22Rv1 (cell line): ENCODE data around the gene USP35.
"Not testable (repeated sequence)": the region's sequence is repeated elsewhere in the genome, so short reads cannot be mapped to it uniquely, and the experiment has no call there.

ENCODE experiments used
- H3K27ac ChIP-seq: fragments of 450-650 bp; 2 replicates; pipeline ENCODE4 v1.5.1; 2017
- ZFX ChIP-seq: fragments of 450-650 bp; IDR thresholded peaks from 2 replicates; pipeline ENCODE4 v1.6.1; 2017; ENCODE audit warnings: antibody characterized with exemption, borderline replicate concordance
- TF ChIP-seq, protein P1 (sequence below): fragments of 450-650 bp; IDR thresholded peaks from 2 replicates; pipeline ENCODE4 v1.5.1; 2017; ENCODE audit warnings: mild to moderate bottlenecking

Gene USP35

DNA sequence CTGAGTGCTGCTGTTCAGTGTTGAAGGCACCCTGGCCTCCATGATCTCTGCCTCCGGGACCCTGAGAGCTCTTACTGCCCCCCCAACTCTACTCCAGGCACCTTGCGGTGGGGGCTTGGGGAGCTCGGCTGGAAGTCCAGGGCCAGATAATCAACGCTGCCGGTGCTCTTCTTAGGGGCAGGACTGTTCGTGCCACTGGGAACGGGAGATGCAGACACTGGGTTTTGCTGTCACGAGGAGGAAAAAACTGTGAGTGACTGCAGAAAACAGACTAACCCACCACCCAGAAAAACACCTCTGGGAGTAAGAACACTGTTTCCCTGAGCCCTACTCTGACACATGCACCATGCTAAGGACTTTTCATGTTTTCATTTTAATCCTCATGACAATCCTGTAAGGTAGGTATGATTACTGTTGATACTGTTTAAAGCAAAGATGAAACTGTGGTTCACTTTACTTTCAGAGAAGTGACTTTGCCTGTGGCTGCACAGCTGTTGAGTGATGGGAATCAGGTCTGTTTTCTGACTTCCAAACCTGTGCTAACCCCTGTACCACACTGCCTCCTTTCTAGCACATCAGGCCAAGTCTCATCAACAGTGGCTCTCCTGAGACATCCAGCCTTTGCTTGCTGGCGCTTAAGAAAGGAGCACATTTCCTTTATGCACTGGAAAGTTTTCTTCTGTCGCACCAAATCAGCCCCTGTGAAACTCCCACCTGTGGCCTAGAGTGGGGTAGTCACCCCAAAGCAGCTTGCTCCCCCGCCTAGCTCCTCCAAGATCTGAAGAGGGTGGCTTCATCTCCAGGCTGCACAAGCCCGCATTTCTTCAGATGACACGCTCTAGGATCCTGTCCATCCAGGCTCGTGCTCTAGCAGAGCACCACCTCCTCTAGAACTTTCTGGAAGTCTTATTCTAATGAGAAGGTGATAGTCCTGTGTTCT, 31.8 kb downstream of the USP35 start:
- TF ChIP-seq ZFX = no peak
- TF ChIP-seq, protein P1, sequence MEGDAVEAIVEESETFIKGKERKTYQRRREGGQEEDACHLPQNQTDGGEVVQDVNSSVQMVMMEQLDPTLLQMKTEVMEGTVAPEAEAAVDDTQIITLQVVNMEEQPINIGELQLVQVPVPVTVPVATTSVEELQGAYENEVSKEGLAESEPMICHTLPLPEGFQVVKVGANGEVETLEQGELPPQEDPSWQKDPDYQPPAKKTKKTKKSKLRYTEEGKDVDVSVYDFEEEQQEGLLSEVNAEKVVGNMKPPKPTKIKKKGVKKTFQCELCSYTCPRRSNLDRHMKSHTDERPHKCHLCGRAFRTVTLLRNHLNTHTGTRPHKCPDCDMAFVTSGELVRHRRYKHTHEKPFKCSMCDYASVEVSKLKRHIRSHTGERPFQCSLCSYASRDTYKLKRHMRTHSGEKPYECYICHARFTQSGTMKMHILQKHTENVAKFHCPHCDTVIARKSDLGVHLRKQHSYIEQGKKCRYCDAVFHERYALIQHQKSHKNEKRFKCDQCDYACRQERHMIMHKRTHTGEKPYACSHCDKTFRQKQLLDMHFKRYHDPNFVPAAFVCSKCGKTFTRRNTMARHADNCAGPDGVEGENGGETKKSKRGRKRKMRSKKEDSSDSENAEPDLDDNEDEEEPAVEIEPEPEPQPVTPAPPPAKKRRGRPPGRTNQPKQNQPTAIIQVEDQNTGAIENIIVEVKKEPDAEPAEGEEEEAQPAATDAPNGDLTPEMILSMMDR = no peak
- H3K27ac ChIP-seq = no peak overlapping the region

DNA sequence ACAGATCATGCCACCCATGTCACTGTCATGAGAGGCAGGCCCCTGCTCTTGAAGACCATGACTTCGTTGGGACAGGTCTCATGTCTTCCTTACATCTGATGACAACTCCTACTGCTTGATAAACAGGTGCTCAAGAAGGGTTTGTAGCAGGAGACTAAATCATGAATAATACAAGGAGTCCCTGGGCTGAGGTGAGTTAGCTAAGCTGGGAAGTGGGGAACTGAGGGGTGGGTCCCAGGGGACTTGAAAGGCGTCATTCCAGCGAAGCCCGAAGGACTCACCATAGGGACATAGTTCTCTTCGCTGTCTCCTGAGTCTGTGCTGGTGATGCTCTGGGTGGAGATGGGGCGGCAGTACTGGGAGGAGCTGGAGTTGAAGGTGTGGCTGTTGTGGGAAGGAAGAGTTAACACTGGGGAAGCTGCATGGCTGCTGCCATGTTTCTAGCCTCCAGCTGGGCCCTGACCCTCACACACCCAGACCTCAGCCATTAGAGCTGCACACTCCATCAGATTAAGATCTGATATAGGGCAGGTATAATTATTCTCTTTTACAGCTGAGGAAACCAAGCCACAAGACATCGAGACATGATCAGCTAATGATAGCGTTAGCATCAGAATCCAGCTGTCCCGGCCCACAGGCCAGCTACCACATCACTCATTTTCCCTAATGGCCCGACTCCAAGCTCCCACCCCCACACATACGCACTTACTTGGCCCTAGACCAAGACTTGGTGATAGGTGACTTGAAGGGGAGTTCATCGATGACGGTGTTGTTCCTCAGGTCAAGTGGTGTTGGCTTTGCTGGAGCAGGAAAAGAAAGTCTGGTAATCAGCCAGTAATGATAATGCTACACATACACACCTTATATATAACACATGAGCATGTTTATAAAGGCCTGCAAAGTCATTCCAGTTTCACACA, 32.9 kb downstream of the USP35 start:
- TF ChIP-seq, protein P1 = no peak
- no peak for TF ChIP-seq ZFX
- H3K27ac ChIP-seq = no peak overlapping the region

DNA sequence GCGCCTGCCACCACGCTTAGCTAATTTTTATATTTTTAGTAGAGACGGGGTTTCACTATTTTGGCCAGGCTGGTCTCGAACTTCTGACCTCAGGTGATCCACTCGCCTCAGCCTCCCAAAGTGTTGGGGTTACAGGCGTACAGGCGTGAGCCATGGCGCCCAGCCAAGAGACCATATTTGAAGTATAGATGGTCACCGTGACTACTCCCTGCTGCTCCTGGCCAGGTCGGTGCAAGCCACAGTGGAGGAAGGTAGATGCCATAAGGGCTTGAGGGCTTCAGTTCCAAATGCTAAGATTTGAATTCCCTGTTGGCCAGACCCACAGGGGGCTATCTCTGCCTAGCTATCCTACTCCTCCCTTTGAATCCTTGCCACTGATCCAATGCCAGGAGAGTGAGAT, 34.0 kb downstream of the USP35 start:
- H3K27ac ChIP-seq = not testable (repeated sequence)

DNA sequence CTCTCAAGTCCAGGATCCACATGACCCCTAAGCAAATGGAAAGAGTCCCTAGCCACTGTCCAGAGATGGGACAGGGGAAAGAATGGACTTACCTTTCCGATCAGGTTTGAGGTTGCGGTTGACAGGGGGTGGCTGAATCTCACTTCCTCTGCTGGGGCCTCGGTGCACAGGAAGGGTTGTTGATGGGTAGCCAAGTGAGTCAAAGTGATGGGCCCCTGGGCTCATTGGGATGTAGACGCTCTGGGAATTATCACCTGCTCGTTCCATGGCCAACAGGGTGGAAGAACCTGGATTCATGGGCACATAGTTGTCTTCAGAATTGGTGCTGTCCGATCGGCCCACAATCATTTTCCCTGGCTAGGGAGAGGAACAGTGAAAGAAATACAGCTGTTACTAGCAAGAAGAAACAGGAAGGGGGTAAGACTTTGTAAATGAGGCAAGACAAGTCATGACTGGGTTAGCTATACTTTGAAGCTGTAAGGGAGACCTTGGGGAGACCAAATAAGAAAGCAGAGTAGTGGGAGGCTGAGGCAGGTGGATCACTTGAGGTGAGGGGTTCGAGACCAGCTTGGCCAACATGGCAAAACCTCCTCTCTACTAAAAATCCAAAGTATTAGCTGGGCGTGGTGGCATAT, 34.7 kb downstream of the USP35 start:
- H3K27ac ChIP-seq = no peak overlapping the region
- TF ChIP-seq ZFX = no peak
- TF ChIP-seq, protein P1 = no peak

DNA sequence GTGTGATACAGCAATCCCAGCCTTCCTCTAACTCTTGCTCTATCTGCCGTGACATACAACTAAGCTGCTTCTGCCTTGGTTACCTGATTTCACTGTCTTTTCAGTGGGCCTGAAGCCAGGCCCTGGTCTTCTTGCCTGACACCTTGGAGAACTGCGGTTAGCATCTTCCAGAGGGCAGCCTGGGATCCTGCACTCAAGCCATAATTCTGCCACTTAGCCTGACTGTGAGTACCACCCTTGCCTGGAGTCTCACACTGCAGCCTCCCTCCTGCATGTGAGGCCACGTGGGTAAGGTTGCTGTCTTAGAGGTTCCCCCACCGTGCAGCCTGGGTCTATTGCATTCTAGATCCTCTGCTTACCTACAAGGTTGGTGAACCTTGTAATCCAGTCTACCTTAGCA, 35.8 kb downstream of the USP35 start:
- TF ChIP-seq ZFX = no peak
- TF ChIP-seq, protein P1 = no peak
- no peak overlapping the region for H3K27ac ChIP-seq

DNA sequence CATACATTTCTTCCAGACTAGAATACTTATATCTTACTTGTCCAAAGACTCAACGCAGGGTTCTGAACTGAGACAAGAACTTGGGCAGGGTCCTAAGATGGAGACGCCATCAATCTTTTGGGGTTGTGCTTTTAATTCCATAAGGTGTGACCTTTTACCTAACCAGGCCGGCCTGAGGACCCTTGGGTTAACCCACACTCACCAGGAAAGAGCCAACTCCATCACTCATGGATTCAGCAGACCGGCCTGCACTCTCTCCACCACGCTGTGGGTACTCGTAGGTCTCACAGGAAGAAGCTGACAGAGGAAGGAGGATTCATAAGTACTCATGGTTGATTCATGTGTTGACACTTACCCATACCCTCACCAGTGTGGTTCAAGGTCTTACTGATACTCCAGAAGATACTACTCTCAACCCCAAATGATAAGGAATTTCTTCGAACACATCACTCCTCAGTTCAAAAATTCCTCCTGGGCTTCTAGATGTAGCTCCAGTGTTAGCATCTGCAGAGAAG, 36.2 kb downstream of the USP35 start:
- TF ChIP-seq, protein P1 = no peak
- no peak for TF ChIP-seq ZFX
- no peak overlapping the region for H3K27ac ChIP-seq
